ENCODE data around the gene L3MBTL1. TPM values are rescaled to one million over a fixed set of nuclear protein-coding genes. Genes with fewer than 3 reads are reported as not detected.

The L3MBTL1 gene
- total RNA-seq, 1 experiment from 2014 or later, result 8.4 TPM

GRCh38 chr20:43544501-43544900, 37.0 kb downstream of the L3MBTL1 start:
- intact Hi-C loops (cut with micrococcal nuclease; ENCODE audit: unreplicated experiment), result no loop called here
- CTCF ChIA-PET, result no interaction called here
- peaks cover 5% of the 10 kb centered on the region for H3K36me3 Mint-ChIP-seq (ENCODE audit: insufficient read depth, unreplicated experiment)

GRCh38 chr20:43545837-43546578, 38.5 kb downstream of the L3MBTL1 start:
- H3K36me3 ChIP-seq (ENCODE audit: control insufficient read depth, insufficient read depth, low read length), result 0 out of 2 replicates have a peak, but pooled peaks cover 2% of the 10 kb centered on the region
- DNase-seq, result peak in 1 of 2 experiments; percentile 32
- ChIA-PET CTCF (interaction anchor here (0.6 to 0.7 kb wide), 2 partner anchors 8 to 202 kb away, joined by 4 to 5 read pairs; no protein-coding TSS in a partner anchor), POLR2A (interaction anchor here (0.8 kb wide), 1 partner anchor 45 kb away, joined by 11 read pairs; the partner anchor contains the start of gene IFT52)
- Mint-ChIP-seq H3K9me3 (ENCODE audit: unreplicated experiment) (peaks cover 26% of the 10 kb centered on the region), H3K27ac (ENCODE audit: unreplicated experiment) (no peak overlapping the region), H3K4me1 (ENCODE audit: low read depth, unreplicated experiment) (no peaks in the 10 kb centered on the region), H3K4me3 (ENCODE audit: unreplicated experiment) (no peak overlapping the region), H3K36me3 (ENCODE audit: insufficient read depth, unreplicated experiment) (peaks cover 5% of the 10 kb centered on the region), H3K27me3 (ENCODE audit: insufficient read depth, unreplicated experiment) (no peaks in the 10 kb centered on the region)
- TF ChIP-seq CTCF (IDR thresholded peaks at IDR 0.05; ENCODE audit: insufficient read depth in 1 of 2, low read depth in 1 of 2, low read length in 1 of 2, severe bottlenecking in 1 of 2, unreplicated experiment in 1 of 2), result no peak
- no peak overlapping the region for H3K4me3 ChIP-seq (ENCODE audit: low read depth, low read length)
- intact Hi-C loops (cut with micrococcal nuclease; ENCODE audit: unreplicated experiment), result no loop called here
- BruUV-seq (replicated peaks), result no TSS peak
- H3K27me3 ChIP-seq (replicated peaks; ENCODE audit: control insufficient read depth, insufficient read depth, low read length), result no peaks in the 10 kb centered on the region
- H3K9me3 ChIP-seq, result peaks cover 4% of the 10 kb centered on the region
- H3K4me1 ChIP-seq, result no peaks in the 10 kb centered on the region

More at GRCh38 chr20:43544501-43544900, 37.0 kb downstream of the L3MBTL1 start:
- Mint-ChIP-seq H3K9me3 (ENCODE audit: unreplicated experiment) (peaks cover 26% of the 10 kb centered on the region), H3K27me3 (ENCODE audit: insufficient read depth, unreplicated experiment) (no peaks in the 10 kb centered on the region), H3K4me1 (ENCODE audit: low read depth, unreplicated experiment) (no peaks in the 10 kb centered on the region), H3K27ac (ENCODE audit: unreplicated experiment) (no peak overlapping the region), H3K4me3 (ENCODE audit: unreplicated experiment) (no peak overlapping the region)
- no peak overlapping the region for H3K4me3 ChIP-seq (ENCODE audit: low read depth, low read length)
- no TSS peak for BruUV-seq (replicated peaks)
- POLR2A ChIA-PET, result interaction anchor here (0.5 kb wide), 1 partner anchor 69 kb away, joined by 3 read pairs; no protein-coding TSS in a partner anchor
- no peak for TF ChIP-seq CTCF (IDR thresholded peaks at IDR 0.05; ENCODE audit: insufficient read depth in 1 of 2, low read depth in 1 of 2, low read length in 1 of 2, severe bottlenecking in 1 of 2, unreplicated experiment in 1 of 2)
- 0 out of 2 replicates have a peak, but pooled peaks cover 2% of the 10 kb centered on the region for H3K36me3 ChIP-seq (ENCODE audit: control insufficient read depth, insufficient read depth, low read length)
- peak in 1 of 2 experiments; percentile 29 for DNase-seq
- H3K27me3 ChIP-seq (replicated peaks; ENCODE audit: control insufficient read depth, insufficient read depth, low read length), result no peaks in the 10 kb centered on the region
- H3K9me3 ChIP-seq, result peaks cover 4% of the 10 kb centered on the region
- no peaks in the 10 kb centered on the region for H3K4me1 ChIP-seq

GRCh38 chr20:43548273-43548880, 40.9 kb downstream of the L3MBTL1 start:
- 0 out of 2 replicates have a peak, but pooled peaks cover 2% of the 10 kb centered on the region for H3K36me3 ChIP-seq (ENCODE audit: control insufficient read depth, insufficient read depth, low read length)
- CTCF ChIA-PET, result no interaction called here
- H3K4me3 ChIP-seq (ENCODE audit: low read depth, low read length), result no peak overlapping the region
- H3K27me3 ChIP-seq (replicated peaks; ENCODE audit: control insufficient read depth, insufficient read depth, low read length), result no peaks in the 10 kb centered on the region
- intact Hi-C loops (cut with micrococcal nuclease; ENCODE audit: unreplicated experiment), result no loop called here
- peak in 1 of 2 experiments; percentile 34 for DNase-seq
- Mint-ChIP-seq H3K9me3 (ENCODE audit: unreplicated experiment) (peaks cover 26% of the 10 kb centered on the region), H3K4me3 (ENCODE audit: unreplicated experiment) (no peak overlapping the region), H3K27ac (ENCODE audit: unreplicated experiment) (no peak overlapping the region), H3K27me3 (ENCODE audit: insufficient read depth, unreplicated experiment) (no peaks in the 10 kb centered on the region), H3K4me1 (ENCODE audit: low read depth, unreplicated experiment) (no peaks in the 10 kb centered on the region), H3K36me3 (ENCODE audit: insufficient read depth, unreplicated experiment) (peaks cover 5% of the 10 kb centered on the region)
- no peak for TF ChIP-seq CTCF (IDR thresholded peaks at IDR 0.05; ENCODE audit: insufficient read depth in 1 of 2, low read depth in 1 of 2, low read length in 1 of 2, severe bottlenecking in 1 of 2, unreplicated experiment in 1 of 2)
- H3K9me3 ChIP-seq, result peaks cover 4% of the 10 kb centered on the region
- H3K4me1 ChIP-seq, result no peaks in the 10 kb centered on the region
- POLR2A ChIA-PET, result interaction anchor here (0.6 kb wide), 1 partner anchor 144 kb away, joined by 5 read pairs; no protein-coding TSS in a partner anchor
- BruUV-seq (replicated peaks), result no TSS peak

All from Caco-2 (cell line).